Osteoblast (primary cell): ENCODE data around the gene NUP214. TPM values are rescaled to one million over a fixed set of nuclear protein-coding genes. Genes with fewer than 3 reads are reported as not detected.

ENCODE experiments used
- DNase-seq: peaks from one replicate; pipeline ENCODE4 v3.0.0; 2011; ENCODE audit warnings: low spot score, mixed read lengths; ENCODE audit not compliant: insufficient read length; ENCODE audit errors: missing footprints
- H2AFZ ChIP-seq: 2 replicates; pipeline ENCODE4 v1.6.0; 2011; ENCODE audit warnings: mild to moderate bottlenecking, low read length
- H3K27ac ChIP-seq: 2 replicates; pipeline ENCODE4 v1.5.1; 2011; ENCODE audit warnings: mild to moderate bottlenecking, low read depth, low read length, moderate library complexity
- H3K27me3 ChIP-seq: 2 replicates; pipeline ENCODE4 v1.6.0; 2012; ENCODE audit warnings: mild to moderate bottlenecking, control low read depth, inconsistent platforms, low read length, moderate library complexity; ENCODE audit not compliant: insufficient read depth
- H3K36me3 ChIP-seq: 2 replicates; pipeline ENCODE4 v1.5.1; 2011; ENCODE audit warnings: mild to moderate bottlenecking, low read length, control low read depth, moderate library complexity; ENCODE audit not compliant: insufficient read depth
- H3K4me1 ChIP-seq: 2 replicates; pipeline ENCODE4 v1.5.1; 2011; ENCODE audit warnings: mild to moderate bottlenecking, low read length, control low read depth, moderate library complexity; ENCODE audit not compliant: insufficient read depth
- H3K4me2 ChIP-seq: 2 replicates; pipeline ENCODE4 v1.6.0; 2011; ENCODE audit warnings: mild to moderate bottlenecking, low read length; ENCODE audit not compliant: insufficient read depth
- H3K4me3 ChIP-seq: fragments of 200-600 bp; sonication (generic); 3 replicates; pipeline ENCODE4 v1.5.1; 2012; ENCODE audit warnings: mild to moderate bottlenecking, low read length, inconsistent platforms; ENCODE audit not compliant: insufficient read depth
- H3K79me2 ChIP-seq: 2 replicates; pipeline ENCODE4 v1.6.0; 2012; ENCODE audit warnings: mild to moderate bottlenecking, low read length, control low read depth, inconsistent platforms; ENCODE audit not compliant: insufficient read depth
- H3K9me3 ChIP-seq: 2 replicates; pipeline ENCODE4 v1.5.1; 2011; ENCODE audit warnings: low read depth, low read length, control low read depth
- H4K20me1 ChIP-seq: 2 replicates; pipeline ENCODE4 v1.6.0; 2012; ENCODE audit warnings: mild to moderate bottlenecking, low read length, control low read depth; ENCODE audit not compliant: insufficient read depth
- CTCF ChIP-seq: IDR thresholded peaks from 2 replicates; pipeline ENCODE4 v1.5.1; 2011; ENCODE audit warnings: mild to moderate bottlenecking, low read depth, low read length, moderate library complexity; ENCODE audit errors: extremely low read depth
- total RNA-seq: library from RNA; depleted of rRNA; stranded (reverse); fragments of >200 nt; gene quantifications from 2 replicates; pipeline ENCODE4 v1.2.3, GENCODE V29; 2012

NUP214 gene
- total RNA-seq, 1 donor = 17.7 TPM

DNA sequence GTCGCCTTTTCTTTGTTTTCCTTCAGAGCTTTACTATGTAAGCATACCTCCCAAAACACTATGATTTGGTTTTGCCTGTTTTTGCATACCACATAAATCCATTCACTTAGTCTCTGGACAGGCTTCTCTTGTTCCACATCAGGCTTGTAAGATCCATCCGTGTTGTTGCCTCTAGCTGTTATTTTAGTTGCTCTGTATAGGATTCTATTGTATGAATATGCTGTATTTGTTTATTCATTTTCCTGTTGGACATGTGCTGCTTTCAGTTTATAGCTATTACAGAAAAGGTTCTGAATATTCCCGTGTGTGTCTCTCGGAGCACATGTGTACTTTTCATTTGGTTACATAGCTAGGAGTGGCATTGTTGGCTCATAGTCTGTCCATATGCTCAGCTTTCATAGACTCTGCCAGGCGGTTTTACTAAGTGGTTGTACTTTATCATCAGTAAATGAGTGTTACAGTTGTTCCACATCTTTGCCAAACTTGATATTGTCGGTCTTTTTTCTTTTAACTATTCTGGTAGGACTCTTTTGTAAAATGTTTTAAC is 41.8 kb downstream of the NUP214 start:
- Histone ChIP-seq H4K20me1 (no peaks in the 10 kb centered on the region), H2AFZ (no peak overlapping the region), H3K27me3 (no peaks in the 10 kb centered on the region), H3K79me2 (peaks cover 21% of the 10 kb centered on the region), H3K36me3 (peaks cover 33% of the 10 kb centered on the region), H3K9me3 (no peaks in the 10 kb centered on the region), H3K4me2 (no peak overlapping the region), H3K27ac (no peak overlapping the region), H3K4me1 (no peaks in the 10 kb centered on the region), H3K4me3 (no peak overlapping the region)
- no peak for DNase-seq
- TF ChIP-seq CTCF = no peak

GRCh38 chr9:131167936-131168335 is 42.5 kb downstream of the NUP214 start:
- Histone ChIP-seq H3K36me3 (peaks cover 26% of the 10 kb centered on the region), H3K79me2 (peaks cover 24% of the 10 kb centered on the region), H3K27ac (no peak overlapping the region), H2AFZ (no peak overlapping the region), H3K9me3 (no peaks in the 10 kb centered on the region), H3K4me3 (no peak overlapping the region), H3K27me3 (no peaks in the 10 kb centered on the region), H3K4me2 (no peak overlapping the region), H3K4me1 (no peaks in the 10 kb centered on the region), H4K20me1 (no peaks in the 10 kb centered on the region)
- no peak for TF ChIP-seq CTCF
- DNase-seq = no peak

DNA sequence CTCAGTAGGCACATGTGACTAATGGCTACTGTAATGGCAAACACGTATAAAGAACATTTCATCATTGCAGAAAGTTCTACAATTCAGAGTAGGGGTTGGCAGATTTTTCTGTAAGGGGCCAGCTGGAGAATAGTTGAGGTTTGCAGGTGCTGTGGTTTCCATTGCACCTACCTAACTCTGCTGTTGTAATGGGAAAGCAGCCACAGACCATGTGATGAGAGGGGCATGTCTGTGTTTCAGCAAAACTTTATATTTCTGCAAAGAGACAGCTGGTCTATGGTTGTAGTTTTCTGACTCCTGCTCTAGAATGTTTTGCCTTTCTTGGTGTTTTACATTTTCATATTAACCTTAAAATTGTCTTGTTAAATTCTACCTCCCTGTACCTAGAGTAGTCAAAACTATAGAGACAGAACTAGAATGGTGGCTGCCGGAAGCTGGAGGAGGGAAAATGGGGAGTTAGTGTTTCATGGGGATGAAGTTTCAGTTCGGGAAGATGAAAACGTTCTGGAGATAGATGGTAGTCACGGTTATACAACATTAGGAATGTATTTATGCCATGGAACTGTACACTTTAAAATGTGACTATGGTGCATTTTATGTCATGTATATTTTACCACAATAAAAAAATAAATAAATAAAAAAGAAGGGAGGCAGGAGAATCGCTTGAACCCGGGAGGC is 44.3 kb downstream of the NUP214 start:
- Histone ChIP-seq H4K20me1 (no peaks in the 10 kb centered on the region), H2AFZ (no peak overlapping the region), H3K27me3 (no peaks in the 10 kb centered on the region), H3K9me3 (no peaks in the 10 kb centered on the region), H3K36me3 (peaks cover 18% of the 10 kb centered on the region), H3K4me2 (no peak overlapping the region), H3K4me1 (no peaks in the 10 kb centered on the region), H3K4me3 (no peak overlapping the region), H3K79me2 (peaks cover 24% of the 10 kb centered on the region), H3K27ac (no peak overlapping the region)
- TF ChIP-seq CTCF = no peak
- DNase-seq = no peak

- no peak for DNase-seq
- no peak for TF ChIP-seq CTCF
- Histone ChIP-seq H3K27ac (no peak overlapping the region), H2AFZ (no peak overlapping the region), H3K9me3 (no peaks in the 10 kb centered on the region), H3K27me3 (no peaks in the 10 kb centered on the region), H3K4me1 (peaks cover 7% of the 10 kb centered on the region), H3K79me2 (peaks cover 6% of the 10 kb centered on the region), H3K4me3 (no peak overlapping the region), H3K36me3 (peaks cover 30% of the 10 kb centered on the region), H4K20me1 (no peaks in the 10 kb centered on the region), H3K4me2 (no peak overlapping the region)
These were observed 48.6 kb downstream of the NUP214 start for GRCh38 chr9:131173995-131174394.
